Effector memory CD4-positive, alpha-beta T cell (primary cell): Measurements from ENCODE around the gene SLX4IP.
A peak's percentile ranks its signal among the peaks of the same experiment; 100 is the strongest.

Source experiments
- DNase-seq, 3 donors: peaks; one replicate each; pipeline ENCODE4 v3.0.0-alpha.2; 2020
- H3K27ac ChIP-seq: 2 replicates; pipeline ENCODE4 v1.7.0; 2013; ENCODE audit warnings: mild to moderate bottlenecking, low read length, moderate library complexity; ENCODE audit not compliant: insufficient read depth, poor library complexity, severe bottlenecking
- H3K27me3 ChIP-seq: replicated peaks from 2 replicates; pipeline ENCODE4 v1.7.0; 2013; ENCODE audit warnings: mild to moderate bottlenecking, low read length; ENCODE audit not compliant: insufficient read depth, control insufficient read depth, poor library complexity, severe bottlenecking
- H3K36me3 ChIP-seq: 2 replicates; pipeline ENCODE4 v1.7.0; 2013; ENCODE audit warnings: mild to moderate bottlenecking, low read length, moderate library complexity; ENCODE audit not compliant: control insufficient read depth, insufficient read depth
- H3K4me1 ChIP-seq: 2 replicates; pipeline ENCODE4 v1.7.0; 2013; ENCODE audit warnings: low read length, mild to moderate bottlenecking; ENCODE audit not compliant: control insufficient read depth, insufficient read depth, poor library complexity, severe bottlenecking
- H3K4me3 ChIP-seq: 2 replicates; pipeline ENCODE4 v1.7.0; 2013; ENCODE audit warnings: low read length, low read depth, mild to moderate bottlenecking; ENCODE audit not compliant: insufficient read depth, poor library complexity, severe bottlenecking
- H3K9me3 ChIP-seq: 2 replicates; pipeline ENCODE4 v1.7.0; 2013; ENCODE audit warnings: mild to moderate bottlenecking, low read length, moderate library complexity; ENCODE audit not compliant: control insufficient read depth

Gene SLX4IP

GRCh38 chr20:10428008-10428407, 7.1 kb upstream of the SLX4IP start:
- no peaks in the 10 kb centered on the region for H3K9me3 ChIP-seq
- no peak for DNase-seq
- peaks cover 3% of the 10 kb centered on the region for H3K4me1 ChIP-seq
- H3K4me3 ChIP-seq, result no peak overlapping the region
- H3K27me3 ChIP-seq, result no peaks in the 10 kb centered on the region
- peaks cover 3% of the 10 kb centered on the region for H3K36me3 ChIP-seq
- H3K27ac ChIP-seq, result no peak overlapping the region

- no peaks in the 10 kb centered on the region for H3K36me3 ChIP-seq
- H3K4me3 ChIP-seq, result no peak overlapping the region
- no peak for DNase-seq
- no peak overlapping the region for H3K27ac ChIP-seq
- H3K9me3 ChIP-seq, result no peaks in the 10 kb centered on the region
- no peaks in the 10 kb centered on the region for H3K27me3 ChIP-seq
- H3K4me1 ChIP-seq, result peaks cover 11% of the 10 kb centered on the region
These were observed 5.6 kb upstream of the SLX4IP start for GRCh38 chr20:10429443-10429981.

GRCh38 chr20:10430000-10430466, 5.1 kb upstream of the SLX4IP start:
- H3K9me3 ChIP-seq, result no peaks in the 10 kb centered on the region
- H3K36me3 ChIP-seq, result no peaks in the 10 kb centered on the region
- H3K27ac ChIP-seq, result no peak overlapping the region
- peaks cover 11% of the 10 kb centered on the region for H3K4me1 ChIP-seq
- DNase-seq, result no peak
- no peak overlapping the region for H3K4me3 ChIP-seq
- no peaks in the 10 kb centered on the region for H3K27me3 ChIP-seq

- H3K4me1 ChIP-seq, result peaks cover 16% of the 10 kb centered on the region
- no peak overlapping the region for H3K4me3 ChIP-seq
- no peak overlapping the region for H3K27ac ChIP-seq
- no peaks in the 10 kb centered on the region for H3K36me3 ChIP-seq
- no peaks in the 10 kb centered on the region for H3K27me3 ChIP-seq
- H3K9me3 ChIP-seq, result no peaks in the 10 kb centered on the region
- no peak for DNase-seq
These were observed 4.4 kb upstream of the SLX4IP start for GRCh38 chr20:10430704-10431103.

GRCh38 chr20:10432079-10432478, 3.0 kb upstream of the SLX4IP start:
- no peak overlapping the region for H3K27ac ChIP-seq
- no peak overlapping the region for H3K4me3 ChIP-seq
- no peaks in the 10 kb centered on the region for H3K9me3 ChIP-seq
- H3K27me3 ChIP-seq, result no peaks in the 10 kb centered on the region
- no peaks in the 10 kb centered on the region for H3K36me3 ChIP-seq
- H3K4me1 ChIP-seq, result peaks cover 16% of the 10 kb centered on the region
- no peak for DNase-seq

GRCh38 chr20:10433014-10433622, 2.0 kb upstream of the SLX4IP start:
- DNase-seq, result no peak

GRCh38 chr20:10433623-10434466, 1.3 kb upstream of the SLX4IP start, which contains the start of gene MKKS:
Gene MKKS (minus strand): TSS chr20:10434222. CDS start chr20:10413514, 20,708 bp downstream.
- peaks cover 20% of the 10 kb centered on the region for H3K4me1 ChIP-seq

More at GRCh38 chr20:10433014-10433622, 2.0 kb upstream of the SLX4IP start:
- H3K27ac ChIP-seq, result peak overlapping the region; percentile 89
- H3K27me3 ChIP-seq, result no peaks in the 10 kb centered on the region
- H3K9me3 ChIP-seq, result no peaks in the 10 kb centered on the region
- no peaks in the 10 kb centered on the region for H3K36me3 ChIP-seq
- peaks cover 17% of the 10 kb centered on the region for H3K4me1 ChIP-seq
- H3K4me3 ChIP-seq, result peak overlapping the region; percentile 72

GRCh38 chr20:10434467-10434831, 656 bp upstream of the SLX4IP start:
- no peaks in the 10 kb centered on the region for H3K9me3 ChIP-seq
- peak; percentile 54 to 72 (median 69) for DNase-seq
- peaks cover 17% of the 10 kb centered on the region for H3K4me1 ChIP-seq
- H3K4me3 ChIP-seq, result peak overlapping the region; percentile 72
- peak overlapping the region; percentile 89 for H3K27ac ChIP-seq
- no peaks in the 10 kb centered on the region for H3K27me3 ChIP-seq
- H3K36me3 ChIP-seq, result no peaks in the 10 kb centered on the region

More at GRCh38 chr20:10433623-10434466, 1.3 kb upstream of the SLX4IP start, which contains the start of gene MKKS:
- DNase-seq, result peak; percentile 73 to 79 (median 78)
- H3K9me3 ChIP-seq, result no peaks in the 10 kb centered on the region
- H3K4me3 ChIP-seq, result peak within 1 kb of the TSS; percentile 72
- H3K36me3 ChIP-seq, result no peaks in the 10 kb centered on the region
- peak within 1 kb of the TSS; percentile 89 for H3K27ac ChIP-seq
- no peaks in the 10 kb centered on the region for H3K27me3 ChIP-seq

- no peak for DNase-seq
- Histone ChIP-seq H3K9me3 (no peaks in the 10 kb centered on the region), H3K36me3 (no peaks in the 10 kb centered on the region), H3K4me1 (peaks cover 17% of the 10 kb centered on the region), H3K4me3 (no peak overlapping the region), H3K27me3 (no peaks in the 10 kb centered on the region), H3K27ac (no peak overlapping the region)
These were observed 1.1 kb downstream of the SLX4IP start for GRCh38 chr20:10436053-10436699.
